Type B pancreatic cell (in vitro differentiated cells): ENCODE results near the gene GRID2. TPM values are rescaled to one million over a fixed set of nuclear protein-coding genes. Genes with fewer than 3 reads are reported as not detected.

Experiments
- DNase-seq: peaks from one replicate; pipeline ENCODE4 v3.0.0; 2021; ENCODE audit warnings: mixed read lengths; ENCODE audit not compliant: unreplicated experiment; ENCODE audit errors: extremely low spot score
- H3K27ac Mint-ChIP-seq: 2 replicates; pipeline ENCODE4 v1.8.0; 2021; ENCODE audit warnings: mild to moderate bottlenecking, mixed read lengths
- H3K27me3 Mint-ChIP-seq: 2 replicates; pipeline ENCODE4 v1.8.0; 2021; ENCODE audit warnings: mixed read lengths
- H3K36me3 Mint-ChIP-seq: 2 replicates; pipeline ENCODE4 v1.8.0; 2021; ENCODE audit warnings: mixed read lengths
- H3K4me1 Mint-ChIP-seq: one replicate; pipeline ENCODE4 v1.8.0; 2021; ENCODE audit warnings: mixed read lengths; ENCODE audit not compliant: unreplicated experiment
- H3K4me3 Mint-ChIP-seq: 2 replicates; pipeline ENCODE4 v1.8.0; 2021; ENCODE audit warnings: mild to moderate bottlenecking, mixed read lengths
- H3K9me3 Mint-ChIP-seq: 2 replicates; pipeline ENCODE4 v1.8.0; 2021; ENCODE audit warnings: mixed read lengths
- CTCF ChIP-seq: fragments of 200-600 bp; sonication (generic); conservative IDR thresholded peaks from 2 replicates; pipeline ENCODE4 v1.5.0; 2021; ENCODE audit warnings: antibody characterized with exemption, mild to moderate bottlenecking
- total RNA-seq: library from RNA; stranded (reverse); gene quantifications from 2 replicates; pipeline ENCODE4 v1.2.1, GENCODE V29; 2021; ENCODE audit warnings: low replicate concordance

GRID2 gene
- total RNA-seq, 1 donor from 2014 or later: 1.7 TPM

- Mint-ChIP-seq H3K36me3 (no peaks in the 10 kb centered on the region), H3K27me3 (no peaks in the 10 kb centered on the region), H3K9me3 (no peaks in the 10 kb centered on the region), H3K4me3 (no peak overlapping the region), H3K27ac (no peak overlapping the region), H3K4me1 (no peaks in the 10 kb centered on the region)
- no peak for DNase-seq
- no peak for TF ChIP-seq CTCF
Measured at GRCh38 chr4:92261256-92261655, 42.5 kb upstream of the GRID2 start.

GRCh38 chr4:92262371-92262770 lies 41.4 kb upstream of the GRID2 start:
- no peak for TF ChIP-seq CTCF
- Mint-ChIP-seq H3K4me1 (no peaks in the 10 kb centered on the region), H3K27me3 (no peaks in the 10 kb centered on the region), H3K4me3 (no peak overlapping the region), H3K36me3 (no peaks in the 10 kb centered on the region), H3K9me3 (no peaks in the 10 kb centered on the region), H3K27ac (no peak overlapping the region)
- DNase-seq: no peak

- Mint-ChIP-seq H3K9me3 (no peaks in the 10 kb centered on the region), H3K36me3 (no peaks in the 10 kb centered on the region), H3K4me1 (no peaks in the 10 kb centered on the region), H3K4me3 (no peak overlapping the region), H3K27me3 (no peaks in the 10 kb centered on the region), H3K27ac (no peak overlapping the region)
- TF ChIP-seq CTCF: no peak
- DNase-seq: no peak
Measured at GRCh38 chr4:92263010-92263409, 40.8 kb upstream of the GRID2 start.

- Mint-ChIP-seq H3K9me3 (no peaks in the 10 kb centered on the region), H3K36me3 (no peaks in the 10 kb centered on the region), H3K27me3 (no peaks in the 10 kb centered on the region), H3K27ac (no peak overlapping the region), H3K4me1 (no peaks in the 10 kb centered on the region), H3K4me3 (no peak overlapping the region)
- DNase-seq: no peak
- no peak for TF ChIP-seq CTCF
Measured at GRCh38 chr4:92263575-92263974, 40.2 kb upstream of the GRID2 start.

- no peaks in the 10 kb centered on the region for H3K27me3 Mint-ChIP-seq
- no peak for DNase-seq
- no peaks in the 10 kb centered on the region for H3K4me1 Mint-ChIP-seq
- H3K36me3 Mint-ChIP-seq: no peaks in the 10 kb centered on the region
- H3K27ac Mint-ChIP-seq: no peak overlapping the region
- no peak overlapping the region for H3K4me3 Mint-ChIP-seq
- no peak for TF ChIP-seq CTCF
- no peaks in the 10 kb centered on the region for H3K9me3 Mint-ChIP-seq
Measured at GRCh38 chr4:92264163-92264562, 39.6 kb upstream of the GRID2 start.

GRCh38 chr4:92265021-92265420 lies 38.7 kb upstream of the GRID2 start:
- DNase-seq: no peak
- no peaks in the 10 kb centered on the region for H3K36me3 Mint-ChIP-seq
- H3K4me1 Mint-ChIP-seq: no peaks in the 10 kb centered on the region
- no peak overlapping the region for H3K4me3 Mint-ChIP-seq
- TF ChIP-seq CTCF: no peak
- H3K9me3 Mint-ChIP-seq: no peaks in the 10 kb centered on the region
- H3K27me3 Mint-ChIP-seq: no peaks in the 10 kb centered on the region
- no peak overlapping the region for H3K27ac Mint-ChIP-seq
